IMR-90 (cell line): Measurements from ENCODE around the gene SMU1. TPM values are rescaled to one million over a fixed set of nuclear protein-coding genes. Genes with fewer than 3 reads are reported as not detected.

Experiments
- ATAC-seq: fragments of 200-7000 bp; cut with Tn5 transposase; 2 replicates; pipeline ENCODE4 v1.9.1; 2020; ENCODE audit warnings: low read depth, mild to moderate bottlenecking, moderate library complexity
- BruUV-seq: library from RNA; stranded (reverse); fragments of 400-500 nt; replicated peaks from 2 replicates; lab custom pipeline; 2021; lab: Mats Ljungman, UMichigan
- CTCF ChIA-PET: fragments of 300-600 bp; formaldehyde crosslinking; extraction: SDS; loops from one replicate; lab custom pipeline; 2021; ENCODE audit warnings: antibody characterized with exemption; lab: Yijun Ruan, JAX
- POLR2A ChIA-PET: fragments of 300-600 bp; sonication (Branson Sonifier 250); formaldehyde crosslinking; loops from one replicate; lab custom pipeline; 2022; ENCODE audit warnings: antibody characterized with exemption; ENCODE audit not compliant: unreplicated experiment; lab: Charles Lee
- DNase-seq: peaks from one replicate; pipeline ENCODE4 v3.0.0; 2013
- H2AFZ ChIP-seq: replicated peaks from 2 replicates; pipeline ENCODE3; 2013; ENCODE audit warnings: low read length, mild to moderate bottlenecking; ENCODE audit not compliant: poor library complexity
- H2AK5ac ChIP-seq: 2 replicates; pipeline ENCODE4 v1.6.1; 2013; ENCODE audit warnings: low read depth, low read length, inconsistent platforms
- H2AK9ac ChIP-seq: replicated peaks from 2 replicates; pipeline ENCODE3; 2013; ENCODE audit warnings: mild to moderate bottlenecking, low read depth, low read length, moderate library complexity; ENCODE audit not compliant: poor library complexity
- H2BK120ac ChIP-seq: 2 replicates; pipeline ENCODE4 v1.6.1; 2013; ENCODE audit warnings: low read depth, low read length, inconsistent platforms
- H2BK15ac ChIP-seq: 3 replicates; pipeline ENCODE4 v1.6.1; 2013; ENCODE audit warnings: low read depth, low read length, inconsistent platforms
- H2BK20ac ChIP-seq: 2 replicates; pipeline ENCODE4 v1.6.1; 2013; ENCODE audit warnings: low read depth, mild to moderate bottlenecking, inconsistent platforms, low read length, moderate library complexity
- H2BK5ac ChIP-seq: 2 replicates; pipeline ENCODE4 v1.6.1; 2013; ENCODE audit warnings: mild to moderate bottlenecking, low read depth, low read length, inconsistent platforms; ENCODE audit not compliant: poor library complexity, severe bottlenecking
- H3K14ac ChIP-seq: replicated peaks from 2 replicates; pipeline ENCODE4 v1.6.1; 2013; ENCODE audit warnings: low read depth, low read length, inconsistent platforms
- H3K18ac ChIP-seq: 2 replicates; pipeline ENCODE4 v1.6.1; 2013; ENCODE audit warnings: low read depth, low read length, control low read depth
- H3K23ac ChIP-seq: 2 replicates; pipeline ENCODE4 v1.6.1; 2013; ENCODE audit warnings: low read depth, low read length, inconsistent platforms
- H3K27ac ChIP-seq: 2 replicates; pipeline ENCODE4 v1.5.1; 2013; ENCODE audit warnings: mild to moderate bottlenecking, control low read depth, low read length; ENCODE audit not compliant: insufficient read depth
- H3K27me3 ChIP-seq: 2 replicates; pipeline ENCODE4 v1.6.1; 2013; ENCODE audit warnings: low read length; ENCODE audit not compliant: control insufficient read depth, insufficient read depth
- H3K36me3 ChIP-seq: 2 replicates; pipeline ENCODE4 v1.6.1; 2013; ENCODE audit warnings: low read length, mixed read lengths; ENCODE audit not compliant: control insufficient read depth, insufficient read depth
- H3K4ac ChIP-seq: 2 replicates; pipeline ENCODE4 v1.6.1; 2013; ENCODE audit warnings: low read depth, low read length, inconsistent platforms
- H3K4me1 ChIP-seq: 2 replicates; pipeline ENCODE4 v1.6.1; 2013; ENCODE audit warnings: low read length, mixed read lengths; ENCODE audit not compliant: control insufficient read depth, insufficient read depth
- H3K4me2 ChIP-seq: 2 replicates; pipeline ENCODE4 v1.6.1; 2013; ENCODE audit warnings: low read depth, mild to moderate bottlenecking, control low read depth, low read length, moderate library complexity
- H3K4me3 ChIP-seq: 2 replicates; pipeline ENCODE4 v1.5.1; 2013; ENCODE audit warnings: low read depth, mild to moderate bottlenecking, control low read depth, low read length, moderate library complexity; ENCODE audit not compliant: insufficient read depth
- H3K56ac ChIP-seq: 2 replicates; pipeline ENCODE4 v1.6.1; 2013; ENCODE audit warnings: low read length, inconsistent platforms; ENCODE audit not compliant: insufficient read depth; ENCODE audit errors: extremely low read depth
- H3K79me1 ChIP-seq, 2 experiments: 2 replicates each; pipeline ENCODE4 v1.6.1; 2013; ENCODE audit warnings: low read length in 2 of 2, inconsistent platforms in 1 of 2, low read depth in 1 of 2
- H3K9ac ChIP-seq: 2 replicates; pipeline ENCODE4 v1.6.1; 2013; ENCODE audit warnings: low read depth, low read length, control low read depth
- H3K9me1 ChIP-seq: 2 replicates; pipeline ENCODE4 v1.6.1; 2013; ENCODE audit warnings: low read length, inconsistent platforms; ENCODE audit not compliant: insufficient read depth
- H3K9me3 ChIP-seq: 2 replicates; pipeline ENCODE4 v1.6.1; 2013; ENCODE audit warnings: low read length; ENCODE audit not compliant: control insufficient read depth, insufficient read depth
- H4K20me1 ChIP-seq: 2 replicates; pipeline ENCODE4 v1.6.1; 2013; ENCODE audit warnings: low read length, inconsistent platforms; ENCODE audit not compliant: insufficient read depth
- H4K5ac ChIP-seq: 2 replicates; pipeline ENCODE4 v1.6.1; 2013; ENCODE audit warnings: mild to moderate bottlenecking, low read depth, low read length, control low read depth
- H4K8ac ChIP-seq, 2 experiments: 2 replicates each; pipeline ENCODE4 v1.6.1; 2013; ENCODE audit warnings: low read depth in 2 of 2, low read length in 2 of 2, control low read depth in 1 of 2, inconsistent platforms in 1 of 2
- H4K91ac ChIP-seq: 2 replicates; pipeline ENCODE4 v1.6.1; 2013; ENCODE audit warnings: low read depth, low read length, inconsistent platforms; ENCODE audit not compliant: insufficient read depth
- BHLHE40 ChIP-seq: fragments of 150-350 bp; IDR thresholded peaks from 2 replicates; pipeline ENCODE4 v1.6.1; 2016; ENCODE audit warnings: mild to moderate bottlenecking, low read depth, low read length
- CEBPB ChIP-seq: IDR thresholded peaks from 2 replicates; pipeline ENCODE4 v1.6.1; 2012; ENCODE audit warnings: low read depth, low read length, improper control_type of control experiment
- CHD1 ChIP-seq: IDR thresholded peaks from 2 replicates; pipeline ENCODE4 v1.6.1; 2012; ENCODE audit warnings: low read depth, low read length, improper control_type of control experiment
- CTCF ChIP-seq: conservative IDR thresholded peaks from 2 replicates; pipeline ENCODE4 v1.5.1; 2012; ENCODE audit warnings: mild to moderate bottlenecking, low read depth, low read length, improper control_type of control experiment
- ELK1 ChIP-seq: fragments of 150-350 bp; IDR thresholded peaks from 2 replicates; pipeline ENCODE4 v1.6.1; 2016; ENCODE audit warnings: low read depth, mild to moderate bottlenecking, low read length, moderate library complexity, borderline replicate concordance
- FOS ChIP-seq: fragments of 150-350 bp; IDR thresholded peaks from 2 replicates; pipeline ENCODE4 v1.6.1; 2016; ENCODE audit warnings: low read depth, low read length
- MAFK ChIP-seq: IDR thresholded peaks from 2 replicates; pipeline ENCODE4 v1.6.1; 2012; ENCODE audit warnings: low read depth, low read length, improper control_type of control experiment
- MAZ ChIP-seq: IDR thresholded peaks from 2 replicates; pipeline ENCODE4 v1.6.1; 2012; ENCODE audit warnings: low read depth, mild to moderate bottlenecking, low read length, improper control_type of control experiment, moderate library complexity, borderline replicate concordance
- MXI1 ChIP-seq: IDR thresholded peaks from 2 replicates; pipeline ENCODE4 v1.6.1; 2012; ENCODE audit warnings: low read depth, mild to moderate bottlenecking, low read length, moderate library complexity, borderline replicate concordance
- NFE2L2 ChIP-seq: fragments of 150-350 bp; IDR thresholded peaks from 2 replicates; pipeline ENCODE4 v1.6.1; 2016; ENCODE audit warnings: low read depth, mild to moderate bottlenecking, low read length
- POLR2A ChIP-seq: IDR thresholded peaks from 2 replicates; pipeline ENCODE4 v1.6.1; 2012; ENCODE audit warnings: mild to moderate bottlenecking, low read depth, low read length
- RAD21 ChIP-seq: IDR thresholded peaks from 2 replicates; pipeline ENCODE4 v1.6.1; 2012; ENCODE audit warnings: low read length, improper control_type of control experiment
- RCOR1 ChIP-seq: IDR thresholded peaks from 2 replicates; pipeline ENCODE4 v1.6.1; 2012; ENCODE audit warnings: mild to moderate bottlenecking, low read length, improper control_type of control experiment; ENCODE audit not compliant: insufficient replicate concordance
- RFX5 ChIP-seq: IDR thresholded peaks from 2 replicates; pipeline ENCODE4 v1.8.0; 2012; ENCODE audit warnings: low read depth, mild to moderate bottlenecking, low read length, moderate library complexity
- SMC3 ChIP-seq: fragments of 150-350 bp; IDR thresholded peaks from 2 replicates; pipeline ENCODE4 v1.6.1; 2016; ENCODE audit warnings: low read depth, mild to moderate bottlenecking, antibody characterized with exemption, low read length, moderate library complexity
- USF2 ChIP-seq: fragments of 150-350 bp; IDR thresholded peaks from 2 replicates; pipeline ENCODE4 v1.6.1; 2017; ENCODE audit warnings: mild to moderate bottlenecking, antibody characterized with exemption, low read length, low read depth
- WGBS, 2 experiments: methylation state at CpG; one replicate each; pipeline versions ENCODE4 v1.1.5 to v1.1.7; 2013; ENCODE audit warnings: missing lambda C conversion rate in 2 of 2; ENCODE audit not compliant: insufficient read length in 1 of 2; ENCODE audit errors: extremely low coverage in 2 of 2; 5-methylcytosine and 5-hydroxymethylcytosine counted together
- dilution Hi-C: fragments of 300-500 bp; cut with HindIII; formaldehyde crosslinking; loops from one replicate; pipeline ENCODE4 v1.14.3; 2018; ENCODE audit warnings: low sequenced_read_pairs; ENCODE audit not compliant: unreplicated experiment
- in situ Hi-C: fragments of 300-500 bp; cut with MboI; formaldehyde crosslinking; loops from 3 replicates; pipeline ENCODE4 v1.14.3; 2019; ENCODE audit warnings: low sequenced_read_pairs, inconsistent platforms, mixed read lengths
- intact Hi-C: fragments of 100-400 bp; cut with micrococcal nuclease; formaldehyde crosslinking; loops from 2 replicates; pipeline ENCODE4 v1.10.0; 2022
- polyA plus RNA-seq, 3 experiments: library from polyadenylated mRNA; depleted of rRNA; stranded (reverse); fragments of >200 nt; gene quantifications; 2 replicates each; pipeline ENCODE4 v1.2.3, GENCODE V29; 2012; ENCODE audit warnings: low replicate concordance in 1 of 3
- total RNA-seq: library from RNA; depleted of rRNA; stranded (reverse); fragments of >200 nt; gene quantifications from 2 replicates; pipeline ENCODE4 v1.2.3, GENCODE V29; 2012

Gene SMU1
- total and polyA plus RNA-seq, 2 of the 4 experiments (the other 2 are of a cell fraction): 11.1 to 36.0 TPM

- Histone ChIP-seq H4K20me1 (peaks cover 13% of the 10 kb centered on the region; the same call in 1 of the 2 replicates), H3K4me3 (no peak overlapping the region), H2AFZ (no peak overlapping the region), H3K27ac (no peak overlapping the region), H3K9ac (no peak overlapping the region), H2BK5ac (no peak overlapping the region), H3K18ac (no peak overlapping the region), H2BK15ac (no peak overlapping the region), H4K5ac (no peak overlapping the region), H3K79me1 (peaks cover 41 to 78% of the 10 kb centered on the region in 2 experiments), H3K9me3 (no peaks in the 10 kb centered on the region), H2AK5ac (no peak overlapping the region), H3K23ac (no peak overlapping the region), H3K14ac (no peak overlapping the region), H2AK9ac (no peak overlapping the region), H3K4ac (no peak overlapping the region), H3K4me1 (peaks cover 14% of the 10 kb centered on the region), H3K27me3 (no peaks in the 10 kb centered on the region), H3K36me3 (peaks cover 31% of the 10 kb centered on the region), H3K56ac (no peak overlapping the region), H4K8ac (no peak overlapping the region), H2BK20ac (no peak overlapping the region), H3K9me1 (peaks cover 20% of the 10 kb centered on the region), H4K91ac (no peak overlapping the region), H2BK120ac (no peak overlapping the region), H3K4me2 (no peak overlapping the region)
- BruUV-seq: no TSS peak
- ChIA-PET CTCF (no interaction called here), POLR2A (no interaction called here)
- TF ChIP-seq RAD21: no peak
- TF ChIP-seq MAZ: no peak
- no peak for TF ChIP-seq CEBPB
- no peak for TF ChIP-seq SMC3
- TF ChIP-seq POLR2A: no peak
- no peak for TF ChIP-seq BHLHE40
- TF ChIP-seq RFX5: no peak
- TF ChIP-seq CHD1: no peak
- no peak for TF ChIP-seq NFE2L2
- no peak for TF ChIP-seq USF2
- no peak for TF ChIP-seq RCOR1
- TF ChIP-seq CTCF: no peak
- no peak for TF ChIP-seq ELK1
- no peak for TF ChIP-seq MAFK
- no peak for TF ChIP-seq MXI1
- no peak for TF ChIP-seq FOS
- no peak for DNase-seq
- WGBS, 2 experiments: 93% methylated on average over 2 of the region's 5 CpGs; no CpG with 5 or more reads in 1 of the 2 experiments
- in situ Hi-C loops (no loop called here), dilution Hi-C loops (no loop called here), intact Hi-C loops (no loop called here)
- ATAC-seq: no peak
Measured at GRCh38 chr9:33124046-33124445, 47.6 kb upstream of the SMU1 start.
